Activated naive CD4-positive, alpha-beta T cell (primary cell): ENCODE results near the gene DCTN4.

Experiments
- DNase-seq, 4 experiments: peaks; one replicate each; lab custom pipeline; 2025; lab: John Stamatoyannopoulos, UW

Gene DCTN4

DNA sequence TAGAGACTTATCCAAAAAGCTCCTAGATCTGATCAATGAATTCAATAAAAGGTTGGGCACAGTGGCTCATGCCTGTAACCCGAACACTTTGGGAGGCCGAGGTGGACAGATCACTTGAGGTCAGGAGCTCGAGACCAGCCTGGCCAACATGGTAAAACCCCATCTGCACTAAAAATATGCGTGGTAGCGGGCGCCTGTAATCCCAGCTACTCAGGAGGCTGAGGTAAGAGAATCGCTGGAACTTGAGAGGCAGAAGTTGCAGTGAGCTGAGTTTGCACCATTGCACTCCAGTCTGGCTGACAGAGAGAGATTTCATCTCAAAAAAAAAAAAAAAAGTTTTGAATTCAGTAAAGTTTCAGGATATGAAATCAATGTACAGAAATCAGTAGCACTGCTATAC lies 20.0 kb downstream of the DCTN4 start:
- DNase-seq = no peak

DNA sequence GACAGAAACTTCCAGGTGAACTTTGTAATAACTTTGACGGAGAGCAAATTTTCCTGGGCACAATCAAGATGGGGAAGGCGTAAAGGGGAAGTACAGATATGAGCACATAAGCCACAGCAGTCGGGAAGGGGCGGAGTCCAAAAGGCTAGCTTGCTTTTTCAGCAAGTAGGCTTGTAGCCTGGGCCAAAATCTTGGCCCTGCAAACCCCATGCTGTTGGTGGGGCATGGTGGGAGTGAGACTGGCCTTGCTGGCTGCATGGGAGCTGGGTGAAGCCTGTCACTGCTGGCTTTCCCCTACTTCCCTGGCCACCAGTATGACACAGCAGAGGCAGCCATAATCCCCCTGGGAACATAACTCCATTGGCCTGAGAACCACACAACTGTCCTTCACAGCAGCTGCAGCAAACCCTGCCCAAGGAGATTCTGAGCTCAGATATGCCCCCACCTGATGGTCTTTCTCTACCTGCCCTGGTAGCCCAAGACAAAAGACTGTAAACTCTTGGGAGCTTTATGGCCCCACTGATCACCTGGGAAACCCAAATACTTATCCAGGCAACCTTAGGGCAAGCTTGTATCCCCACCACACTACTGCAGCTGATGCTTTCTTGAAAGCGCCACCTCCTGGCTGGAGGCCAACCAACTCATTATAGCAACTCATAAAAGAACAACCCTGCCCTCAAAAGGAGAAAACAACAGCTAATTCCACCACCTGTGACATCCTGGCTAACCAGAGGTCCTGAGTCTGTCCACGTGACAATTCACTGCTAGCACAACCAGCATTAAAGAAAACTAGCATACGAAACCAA lies 24.0 kb downstream of the DCTN4 start:
- no peak for DNase-seq

GRCh38 chr5:150731669-150732242 lies 27.1 kb downstream of the DCTN4 start:
- no peak for DNase-seq

DNA sequence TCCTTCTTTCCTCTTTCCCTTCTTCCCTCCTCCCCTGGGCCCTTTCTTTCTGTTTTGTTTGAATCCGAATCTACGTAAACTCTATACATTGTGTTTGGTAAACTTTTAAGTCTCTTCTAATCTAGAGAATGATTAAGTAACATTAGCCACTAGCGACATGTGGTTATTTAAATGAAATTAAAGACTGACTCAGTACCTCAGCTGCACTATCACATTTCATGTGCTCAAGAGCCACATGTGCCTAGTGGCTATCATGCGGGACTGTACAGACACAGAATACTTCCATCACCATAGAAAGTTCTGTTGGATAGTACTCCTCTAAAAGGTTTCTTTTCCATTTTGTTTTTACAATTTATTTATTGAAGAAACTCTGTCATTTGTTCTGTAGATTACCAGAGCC lies 29.0 kb downstream of the DCTN4 start:
- no peak for DNase-seq

- no peak for DNase-seq
Measured at GRCh38 chr5:150723845-150724244, 35.0 kb downstream of the DCTN4 start.

GRCh38 chr5:150710165-150710564 lies 48.7 kb downstream of the DCTN4 start:
- no peak for DNase-seq

GRCh38 chr5:150706776-150707390 lies 51.9 kb downstream of the DCTN4 start:
- DNase-seq = no peak

GRCh38 chr5:150703762-150704161 lies 55.1 kb downstream of the DCTN4 start:
- no peak for DNase-seq

- peak; percentile 66 to 89 (median 82) for DNase-seq
Measured at GRCh38 chr5:150700594-150701377, 58.0 kb downstream of the DCTN4 start, which contains the start of gene RBM22. TSS of gene RBM22 (minus strand) at chr5:150701062. CDS start at chr5:150700985, 77 bp downstream.

- no peak for DNase-seq
Measured at GRCh38 chr5:150700246-150700593, 58.6 kb downstream of the DCTN4 start.

DNA sequence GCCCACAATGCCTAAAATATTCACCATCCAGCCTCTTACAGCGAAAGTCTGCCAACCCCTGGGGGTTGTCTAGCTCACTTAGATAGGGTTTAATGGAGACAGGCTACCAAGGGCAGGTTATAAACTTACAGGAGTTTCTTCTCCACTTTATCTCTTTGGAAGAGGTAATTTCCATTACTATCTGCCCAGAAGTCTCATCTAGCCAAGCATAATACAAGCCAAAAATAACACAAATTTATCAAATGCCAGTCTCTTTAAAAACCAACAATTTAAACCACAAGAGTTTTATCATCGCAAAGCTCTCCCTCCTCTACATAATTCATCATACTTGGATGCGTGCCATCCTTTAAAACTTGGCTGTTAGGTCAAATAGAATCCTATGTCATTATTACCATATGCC lies 64.2 kb downstream of the DCTN4 start:
- DNase-seq = no peak

GRCh38 chr5:150692276-150692675 lies 66.5 kb downstream of the DCTN4 start:
- DNase-seq = no peak

DNA sequence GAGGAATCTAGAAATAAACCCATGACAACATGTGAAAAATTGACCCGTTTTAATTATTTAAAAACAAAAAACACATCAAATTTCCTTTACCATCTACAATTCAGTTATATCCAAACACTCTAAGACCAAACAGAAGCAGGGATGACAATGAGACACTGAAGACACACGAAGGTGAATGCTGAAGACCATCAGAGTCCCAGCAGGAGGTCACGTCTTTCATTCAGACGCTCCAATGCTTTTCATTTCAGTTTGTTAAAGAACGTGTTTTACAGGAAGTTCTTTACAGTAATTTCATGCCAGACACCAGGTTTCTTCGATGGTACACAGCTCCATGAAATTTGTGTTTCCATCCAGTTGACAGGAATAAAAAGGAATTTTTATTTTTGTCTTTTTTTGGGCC lies 68.1 kb downstream of the DCTN4 start:
- DNase-seq = no peak

GRCh38 chr5:150689120-150689519 lies 69.7 kb downstream of the DCTN4 start:
- DNase-seq = no peak

DNA sequence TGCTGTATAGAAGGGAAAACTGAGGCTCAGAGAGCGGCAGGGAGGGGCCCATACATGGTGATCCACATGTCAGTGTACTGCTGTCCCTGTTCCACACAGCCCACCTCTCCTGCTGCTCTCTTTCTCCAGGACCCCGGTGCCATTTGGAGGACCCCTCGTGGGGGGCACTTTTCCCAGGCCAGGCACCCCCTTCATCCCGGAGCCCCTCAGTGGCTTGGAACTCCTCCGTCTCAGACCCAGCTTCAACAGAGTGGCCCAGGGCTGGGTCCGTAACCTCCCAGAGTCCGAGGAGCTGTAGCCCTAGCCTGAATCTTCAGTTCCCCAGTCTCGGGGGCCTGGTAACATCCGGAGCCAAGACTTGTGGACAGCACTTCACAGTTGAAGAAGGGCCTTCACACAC lies 82.2 kb downstream of the DCTN4 start:
- DNase-seq = no peak

DNA sequence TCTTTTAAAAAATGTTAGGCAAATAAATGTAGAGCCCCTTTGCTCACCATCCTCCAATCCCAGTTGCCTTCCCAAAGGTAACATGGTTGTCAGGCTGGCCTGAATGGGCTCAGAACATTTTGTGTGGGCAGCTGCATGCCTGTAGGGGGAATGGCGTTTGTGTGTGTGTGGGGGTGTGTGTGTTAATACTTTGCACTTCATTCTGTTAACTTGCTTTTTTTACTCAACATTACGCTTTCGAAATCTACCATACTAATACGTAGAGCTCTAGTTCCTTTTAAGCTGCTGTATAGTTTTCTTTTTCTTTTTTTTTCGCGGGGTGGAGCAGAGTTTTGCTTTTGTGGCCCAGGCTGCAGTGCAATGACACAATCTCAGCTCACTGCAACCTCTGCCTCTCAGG lies 83.7 kb downstream of the DCTN4 start:
- DNase-seq = no peak

DNA sequence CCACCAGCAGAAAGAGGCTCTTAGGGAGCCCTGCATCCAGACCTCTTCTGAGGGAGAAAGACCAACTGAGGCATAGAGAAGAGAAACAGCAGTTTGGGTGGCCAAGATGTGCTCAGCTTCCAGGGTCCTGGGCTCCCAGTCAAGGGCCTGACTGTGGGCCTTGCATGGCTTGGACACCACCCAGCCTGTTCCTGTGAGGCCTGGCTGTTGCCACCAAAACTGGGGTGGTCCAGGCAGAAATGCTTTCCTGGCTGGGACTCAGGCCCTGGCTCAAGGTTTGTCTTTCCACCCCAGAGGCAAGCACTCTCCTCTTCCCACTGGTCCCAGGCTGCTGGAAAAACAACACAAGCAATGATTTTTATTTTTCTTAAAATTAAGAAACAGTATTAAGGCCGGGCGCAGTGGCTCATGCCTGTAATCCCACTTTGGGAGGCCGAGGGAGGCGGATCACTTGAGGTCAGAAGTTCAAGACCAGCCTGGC lies 84.4 kb downstream of the DCTN4 start:
- no peak for DNase-seq

GRCh38 chr5:150672884-150673275 lies 85.9 kb downstream of the DCTN4 start:
- DNase-seq = no peak

DNA sequence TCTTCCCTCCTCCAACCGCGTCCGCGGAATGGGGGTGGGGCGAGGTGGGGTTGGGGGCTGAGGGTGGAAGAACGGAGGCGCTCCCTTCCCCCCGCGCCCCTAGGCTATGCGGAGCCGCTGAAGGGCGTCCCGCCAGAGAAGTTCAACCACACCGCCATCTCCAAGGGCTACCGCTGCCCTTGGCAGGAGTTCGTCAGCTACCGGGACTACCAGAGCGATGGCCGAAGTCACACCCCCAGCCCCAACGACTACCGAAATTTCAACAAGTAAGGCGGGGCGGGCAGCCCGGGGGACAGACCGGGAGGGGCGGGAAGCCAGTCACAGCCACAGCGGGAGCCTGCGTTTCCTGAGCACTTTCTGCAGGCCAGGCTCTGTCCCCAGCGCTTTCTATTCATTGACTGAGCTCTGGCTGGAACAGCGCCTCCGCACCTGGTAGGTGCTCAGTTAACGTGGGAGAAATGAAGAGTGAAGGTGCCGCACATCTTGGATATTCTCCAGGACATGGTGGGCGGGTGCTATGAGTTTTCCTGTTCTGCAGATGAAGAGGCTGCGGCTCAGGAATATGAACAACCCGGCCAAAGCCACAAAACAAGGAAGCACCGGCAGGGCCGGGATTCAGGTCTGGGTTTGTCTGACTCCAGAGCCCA lies 86.5 kb downstream of the DCTN4 start:
- DNase-seq = no peak

- DNase-seq = no peak
Measured at GRCh38 chr5:150671509-150672236, 87.1 kb downstream of the DCTN4 start.

DNA sequence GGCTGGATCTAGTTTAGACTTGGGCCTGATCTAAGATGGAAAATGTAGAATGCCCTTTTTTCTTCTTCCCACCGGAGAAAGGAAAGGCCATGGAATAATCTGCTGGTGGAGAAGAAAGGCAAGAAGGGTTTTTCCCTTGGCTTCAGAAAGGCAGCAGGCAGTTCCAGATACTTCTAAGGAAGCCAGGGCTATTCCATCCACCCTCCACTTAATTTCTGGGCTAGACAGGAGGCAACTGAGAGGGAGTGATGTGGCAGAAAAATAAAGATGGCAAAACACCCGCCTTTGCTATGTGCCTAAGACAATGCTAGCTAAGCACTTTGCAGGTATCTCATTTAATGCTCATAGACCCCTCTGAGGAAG lies 87.9 kb downstream of the DCTN4 start:
- no peak for DNase-seq
